Common myeloid progenitor, CD34-positive (primary cell): Measurements from ENCODE around the gene GFER.

Experiments used
- CTCF ChIA-PET: fragments of 350-600 bp; sonication (Branson Sonifier 250); formaldehyde crosslinking; loops from one replicate; lab custom pipeline; 2021; ENCODE audit warnings: antibody characterized with exemption; lab: Charles Lee
- POLR2A ChIA-PET: fragments of 350-600 bp; sonication (Branson Sonifier 250); formaldehyde crosslinking; loops from one replicate; lab custom pipeline; 2021; ENCODE audit warnings: antibody characterized with exemption; lab: Charles Lee
- DNase-seq, 3 donors: peaks; one replicate each; pipeline versions ENCODE4 v3.0.0 to v3.0.0-alpha.2; 2013
- H3K27ac ChIP-seq, 2 experiments: 1 replicate in 1 of 2; 2 replicates in 1 of 2; pipeline ENCODE4 v1.7.0; 2013; ENCODE audit warnings: inconsistent platforms in 2 of 2, low read length in 2 of 2, mild to moderate bottlenecking in 2 of 2, low read depth in 1 of 2, moderate library complexity in 1 of 2; ENCODE audit not compliant: severe bottlenecking in 2 of 2, insufficient read depth in 1 of 2, poor library complexity in 1 of 2
- H3K27me3 ChIP-seq, 5 experiments: replicated peaks in 2 of 5; 1 replicate in 3 of 5; 2 replicates in 2 of 5; pipeline versions ENCODE4 v1.6.1 to v1.7.0; 2013; ENCODE audit warnings: low read length in 4 of 5, mild to moderate bottlenecking in 2 of 5, moderate library complexity in 2 of 5, inconsistent platforms in 1 of 5; ENCODE audit not compliant: insufficient read depth in 5 of 5, control insufficient read depth in 4 of 5
- H3K36me3 ChIP-seq, 4 experiments: 1 replicate in 2 of 4; 2 replicates in 2 of 4; pipeline versions ENCODE4 v1.6.1 to v1.7.0; 2013; ENCODE audit warnings: low read length in 3 of 4, control low read depth in 1 of 4, mild to moderate bottlenecking in 1 of 4; ENCODE audit not compliant: control insufficient read depth in 4 of 4, insufficient read depth in 4 of 4
- H3K4me1 ChIP-seq, 4 experiments: 1 replicate in 3 of 4; 2 replicates in 1 of 4; pipeline versions ENCODE4 v1.6.1 to v1.7.1; 2013; ENCODE audit warnings: low read length in 3 of 4, mild to moderate bottlenecking in 3 of 4, control low read depth in 1 of 4, inconsistent platforms in 1 of 4, moderate library complexity in 1 of 4; ENCODE audit not compliant: control insufficient read depth in 4 of 4, insufficient read depth in 4 of 4; ENCODE audit errors: control extremely low read depth in 1 of 4
- H3K4me3 ChIP-seq, 7 experiments: 1 replicate in 4 of 7; 2 replicates in 3 of 7; pipeline versions ENCODE4 v1.5.1 to v1.7.0; 2013; ENCODE audit warnings: mild to moderate bottlenecking in 7 of 7, low read length in 6 of 7, moderate library complexity in 6 of 7, inconsistent platforms in 2 of 7, low read depth in 2 of 7, control low read depth in 1 of 7; ENCODE audit not compliant: insufficient read depth in 4 of 7, control insufficient read depth in 1 of 7; ENCODE audit errors: extremely low read depth in 1 of 7
- H3K9me3 ChIP-seq, 5 experiments: 1 replicate in 4 of 5; 2 replicates in 1 of 5; pipeline versions ENCODE4 v1.6.1 to v1.7.1; 2013; ENCODE audit warnings: low read length in 4 of 5, mild to moderate bottlenecking in 2 of 5, inconsistent platforms in 1 of 5, low read depth in 1 of 5, moderate library complexity in 1 of 5; ENCODE audit not compliant: control insufficient read depth in 4 of 5, insufficient read depth in 2 of 5; ENCODE audit errors: control extremely low read depth in 1 of 5
- WGBS: methylation state at CpG from one replicate; pipeline ENCODE4 v1.1.5; 2013; ENCODE audit not compliant: insufficient coverage; 5-methylcytosine and 5-hydroxymethylcytosine counted together

GFER gene

GRCh38 chr16:2001456-2002355 is 17.7 kb downstream of the GFER start:
- POLR2A ChIA-PET = no interaction called here
- 96% methylated on average over 49 of the region's 53 CpGs for WGBS
- H3K36me3 ChIP-seq = peaks cover 0 to 74% (median 55%) of the 10 kb centered on the region in 4 experiments

GRCh38 chr16:2002406-2003230 is 18.6 kb downstream of the GFER start:
- ChIA-PET CTCF (interaction anchor here (0.9 to 6.9 kb wide), 13 partner anchors 6 to 151 kb away, joined by 3 to 80 read pairs (median 6); partner anchors contain the start of genes RAB26 and TRAF7), POLR2A (interaction anchor here (1.7 to 3.4 kb wide), 2 partner anchors 38 to 152 kb away, joined by 5 to 15 read pairs; partner anchors contain the start of genes RPS2 and TRAF7)
- peaks cover 0 to 44% (median 40%) of the 10 kb centered on the region in 4 experiments for H3K4me1 ChIP-seq
- H3K9me3 ChIP-seq = no peaks in the 10 kb centered on the region
- peaks cover 0 to 76% (median 48%) of the 10 kb centered on the region in 4 experiments for H3K36me3 ChIP-seq
- no peak for DNase-seq
- WGBS = 96% methylated on average over 46 of the region's 47 CpGs
- H3K4me3 ChIP-seq = no peak overlapping the region
- H3K27me3 ChIP-seq = no peaks in the 10 kb centered on the region
- H3K27ac ChIP-seq = no peak overlapping the region

More at GRCh38 chr16:2001456-2002355, 17.7 kb downstream of the GFER start:
- Histone ChIP-seq H3K9me3 (no peaks in the 10 kb centered on the region), H3K4me1 (peaks cover 0 to 35% (median 31%) of the 10 kb centered on the region in 4 experiments), H3K27ac (no peak overlapping the region), H3K27me3 (no peaks in the 10 kb centered on the region), H3K4me3 (no peak overlapping the region)
- CTCF ChIA-PET = interaction anchor here (1.3 to 2.4 kb wide), 3 partner anchors 15 to 152 kb away, joined by 4 to 6 read pairs (median 4); no protein-coding TSS in a partner anchor
- no peak for DNase-seq

DNA sequence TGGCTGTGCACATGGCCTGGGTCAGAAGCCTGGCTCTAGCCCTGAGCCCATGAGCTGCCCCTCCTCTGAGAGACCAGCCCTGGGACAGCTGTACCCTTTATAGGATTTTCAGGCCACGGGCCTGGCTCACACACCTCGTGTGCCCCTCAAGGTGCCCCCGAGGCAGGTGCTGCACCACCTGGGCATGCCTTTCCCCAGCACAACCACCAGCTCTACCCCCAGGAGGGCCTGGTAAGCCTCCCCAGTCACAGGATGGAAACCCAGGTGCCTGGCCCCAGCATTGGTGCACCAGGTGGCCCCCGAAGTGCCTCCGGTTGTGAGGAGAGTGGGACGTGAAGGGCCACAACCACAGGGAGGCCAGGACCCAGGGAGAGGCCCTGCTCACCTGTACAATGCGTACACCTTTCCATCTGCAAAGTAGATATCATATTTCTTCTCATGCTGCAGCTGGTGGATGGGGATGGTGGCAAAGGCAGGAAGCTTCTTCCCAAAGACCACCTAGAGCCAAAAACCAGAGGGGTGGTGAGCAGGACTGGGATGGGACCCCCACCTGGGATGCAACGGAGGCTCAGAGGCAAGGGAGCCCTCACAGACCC is 19.3 kb downstream of the GFER start:
- no peaks in the 10 kb centered on the region for H3K27me3 ChIP-seq
- 85% methylated on average over 5 of the region's 8 CpGs for WGBS
- no peak for DNase-seq
- no peaks in the 10 kb centered on the region for H3K9me3 ChIP-seq
- H3K27ac ChIP-seq = no peak overlapping the region
- H3K4me3 ChIP-seq = no peak overlapping the region
- ChIA-PET CTCF (interaction anchor here (0.7 to 6.9 kb wide), 18 partner anchors 7 to 150 kb away, joined by 3 to 80 read pairs (median 6); partner anchors contain the start of genes GFER, NTHL1, RAB26 and TRAF7), POLR2A (interaction anchor here (1.7 to 3.4 kb wide), 2 partner anchors 39 to 151 kb away, joined by 5 to 15 read pairs; partner anchors contain the start of genes RPS2 and TRAF7)
- peaks cover 0 to 51% (median 47%) of the 10 kb centered on the region in 4 experiments for H3K4me1 ChIP-seq
- H3K36me3 ChIP-seq = peaks cover 0 to 73% (median 42%) of the 10 kb centered on the region in 4 experiments

GRCh38 chr16:2003827-2004641 is 20.0 kb downstream of the GFER start:
- WGBS = 39% methylated on average over 35 of the region's 36 CpGs
- H3K4me3 ChIP-seq = peak overlapping the region in 4 of 7 experiments; percentile 6 to 62 (median 44)

DNA sequence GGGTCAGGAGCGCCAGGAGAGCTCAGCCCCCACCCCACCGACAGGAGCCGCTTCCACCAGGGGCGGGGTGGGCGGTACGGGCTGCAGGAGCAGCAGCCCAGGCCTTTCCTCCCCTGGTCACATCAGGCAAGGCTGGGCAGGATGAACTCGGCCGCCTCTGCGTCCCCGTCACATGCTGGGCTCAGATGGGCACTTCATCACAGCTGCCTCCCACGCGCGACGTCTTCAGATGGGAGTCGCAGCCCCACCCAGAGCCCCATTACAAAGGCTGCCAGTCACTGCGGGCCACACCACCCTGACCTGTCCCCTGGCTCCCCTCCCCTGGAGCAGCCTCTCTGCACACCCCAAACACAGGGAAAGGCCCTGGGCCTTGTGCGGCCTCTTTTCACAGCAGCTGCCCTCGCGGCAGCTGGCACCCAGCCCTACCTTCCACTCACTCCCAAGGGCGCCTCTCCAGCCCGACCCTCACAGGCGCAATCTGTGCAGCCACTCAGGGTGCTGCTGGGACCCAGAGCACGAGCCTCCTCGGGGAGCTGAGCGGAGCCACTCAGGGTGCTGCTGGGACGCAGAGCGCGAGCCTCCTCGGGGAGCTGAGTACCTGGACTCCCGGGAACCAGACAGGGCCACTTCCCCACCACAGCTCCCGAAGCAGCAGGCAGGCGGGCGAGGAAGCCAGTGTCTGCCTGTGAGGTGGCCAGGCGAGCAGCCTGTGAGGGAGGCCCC is 21.0 kb downstream of the GFER start:
- Histone ChIP-seq H3K27ac (peak overlapping the region in 1 of 2 experiments; percentile 43), H3K9me3 (no peaks in the 10 kb centered on the region), H3K36me3 (peaks cover 0 to 57% (median 32%) of the 10 kb centered on the region in 4 experiments), H3K27me3 (no peaks in the 10 kb centered on the region), H3K4me1 (peaks cover under 1 to 62% (median 55%) of the 10 kb centered on the region in 4 experiments), H3K4me3 (peak overlapping the region in 4 of 7 experiments; percentile 19 to 65 (median 48))
- ChIA-PET POLR2A (interaction anchor here (3.4 kb wide), 1 partner anchor 150 kb away, joined by 15 read pairs; the partner anchor contains the start of gene TRAF7), CTCF (interaction anchor here (0.6 to 6.9 kb wide), 26 partner anchors 9 to 511 kb away, joined by 3 to 80 read pairs (median 4); partner anchors contain the start of genes GFER, NOXO1, NPW and NTHL1)
- no peak for DNase-seq
- WGBS = 60% methylated on average over 28 of the region's 34 CpGs

More at GRCh38 chr16:2003827-2004641, 20.0 kb downstream of the GFER start:
- H3K27ac ChIP-seq = no peak overlapping the region
- POLR2A ChIA-PET = interaction anchor here (1.7 to 3.4 kb wide), 2 partner anchors 39 to 150 kb away, joined by 5 to 15 read pairs; partner anchors contain the start of genes RPS2 and TRAF7
- no peaks in the 10 kb centered on the region for H3K9me3 ChIP-seq
- CTCF ChIA-PET = interaction anchor here (0.7 to 6.9 kb wide), 29 partner anchors 8 to 512 kb away, joined by 3 to 80 read pairs (median 4); partner anchors contain the start of genes GFER, NOXO1, NPW and NTHL1
- H3K27me3 ChIP-seq = no peaks in the 10 kb centered on the region
- H3K36me3 ChIP-seq = peaks cover 0 to 67% (median 37%) of the 10 kb centered on the region in 4 experiments
- peaks cover 0 to 58% (median 52%) of the 10 kb centered on the region in 4 experiments for H3K4me1 ChIP-seq
- peak; percentile 87 to 92 (median 88) for DNase-seq
